ENCODE results near the gene POC1B.

GRCh38 chr12:89448951-89449371 lies 76.9 kb downstream of the POC1B start:
- TF ChIP-seq CTCF (IDR thresholded peaks at IDR 0.05) = no peak
- TF ChIP-seq POLR2A (IDR thresholded peaks at IDR 0.05) = no peak
